Esophagus squamous epithelium (tissue), 5 donors: ENCODE data around the gene SHLD1. TPM values are rescaled to one million over a fixed set of nuclear protein-coding genes. Genes with fewer than 3 reads are reported as not detected.

ENCODE experiments used
- DNase-seq: peaks from one replicate; lab custom pipeline; 2025; lab: John Stamatoyannopoulos, UW
- H3K27ac ChIP-seq, 4 donors: fragments of 200-600 bp; sonication (generic); one replicate each; pipeline ENCODE4 v1.5.1; 2016 to 2019; ENCODE audit warnings: mild to moderate bottlenecking in 1 of 4
- H3K27me3 ChIP-seq, 4 donors: fragments of 200-600 bp; sonication (generic); 1 replicate in 3 of 4; 2 replicates in 1 of 4; pipeline versions ENCODE4 v1.5.1 to v1.6.0; 2017 to 2021; ENCODE audit warnings: antibody characterized with exemption in 1 of 4
- H3K36me3 ChIP-seq, 3 donors: fragments of 200-600 bp; sonication (generic); one replicate each; pipeline ENCODE4 v1.5.1; 2016 to 2019
- H3K4me1 ChIP-seq, 3 donors: fragments of 200-600 bp; sonication (generic); one replicate each; pipeline ENCODE4 v1.5.1; 2017 to 2019
- H3K4me3 ChIP-seq, 4 donors: fragments of 200-600 bp; sonication (generic); 1 replicate in 3 of 4; 2 replicates in 1 of 4; pipeline ENCODE4 v1.5.1; 2016 to 2019; ENCODE audit warnings: mild to moderate bottlenecking in 2 of 4, moderate library complexity in 1 of 4
- H3K9me3 ChIP-seq, 3 donors: fragments of 200-600 bp; sonication (generic); one replicate each; pipeline ENCODE4 v1.5.1; 2016 to 2019
- POLR2A ChIP-seq, 4 donors: fragments of 450-650 bp; IDR thresholded peaks; one replicate each; pipeline ENCODE4 v1.6.1; 2017; ENCODE audit warnings: antibody characterized with exemption in 4 of 4, mild to moderate bottlenecking in 4 of 4, moderate library complexity in 3 of 4
- WGBS, 2 donors: methylation state at CpG; one replicate each; pipeline ENCODE4 v1.1.5; 2018; 5-methylcytosine and 5-hydroxymethylcytosine counted together
- intact Hi-C: fragments of 100-400 bp; cut with DNase I; formaldehyde crosslinking; loops from one replicate; pipeline ENCODE4 v1.15.0; 2022
- total RNA-seq, 4 donors: library from RNA; depleted of rRNA; stranded (reverse); fragments of >200 nt; gene quantifications; one replicate each; pipeline ENCODE4 v1.1.0, GENCODE V29; 2016
- TF ChIP-seq, protein P1 (sequence below), 6 experiments: fragments of 450-650 bp in 4 of 6; fragments of 200-600 bp in 2 of 6; sonication (generic) in 2 of 6; IDR thresholded peaks; one replicate each; pipeline ENCODE4 v1.5.1; 2016 to 2019; ENCODE audit warnings: antibody characterized with exemption in 6 of 6, mild to moderate bottlenecking in 4 of 6, moderate library complexity in 4 of 6
- donor health status: DM: yes; HTN: yes; CAD: no.

The SHLD1 gene
- total RNA-seq, 4 donors from 2014 or later = 1.2 to 3.6 (median 2.0) TPM

DNA sequence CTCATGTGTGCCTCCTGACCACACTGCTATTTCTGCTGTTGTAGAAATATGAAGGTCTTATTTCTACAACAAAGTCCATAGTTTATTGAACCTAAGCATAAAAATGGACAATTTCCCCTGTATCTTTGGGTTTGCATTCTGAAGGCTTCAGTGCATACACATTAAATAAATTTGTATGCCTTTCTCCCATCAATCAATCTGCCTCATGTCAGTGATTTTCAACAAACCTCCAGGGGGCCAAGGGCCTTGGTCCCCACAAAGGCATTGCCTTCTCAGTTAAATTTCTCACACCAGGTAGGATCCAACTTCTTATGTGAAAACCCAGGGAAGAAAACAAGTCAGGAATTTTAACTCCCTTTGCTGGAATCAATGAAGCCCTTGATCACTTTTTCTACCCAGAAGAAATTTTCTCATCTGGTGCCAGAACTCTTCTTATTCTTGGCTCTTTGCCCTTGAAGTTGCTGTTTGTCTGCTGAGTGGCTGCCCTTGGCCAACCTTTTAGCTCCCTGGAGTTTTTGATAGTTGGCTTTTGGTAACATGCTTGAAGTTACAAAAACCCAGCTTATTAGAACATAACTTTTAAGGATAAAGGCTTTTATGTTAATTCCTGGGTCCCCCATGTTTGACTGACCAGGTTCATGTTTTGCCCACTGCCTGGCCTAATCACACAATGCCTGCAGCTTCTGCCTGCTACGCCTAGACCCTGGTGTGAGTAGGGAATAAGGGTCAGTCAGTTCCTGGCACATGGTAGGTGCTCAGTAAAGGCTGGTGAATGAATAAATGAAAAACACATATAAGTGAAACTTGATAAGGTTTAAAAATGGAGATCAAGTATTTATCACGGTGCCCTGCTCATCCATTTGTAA, 37.0 kb downstream of the SHLD1 start:
- intact Hi-C loops = loop anchor here (5.0 kb wide), 2 partner anchors 220 to 255 kb away; no protein-coding TSS in a partner anchor
- TF ChIP-seq, protein P1, sequence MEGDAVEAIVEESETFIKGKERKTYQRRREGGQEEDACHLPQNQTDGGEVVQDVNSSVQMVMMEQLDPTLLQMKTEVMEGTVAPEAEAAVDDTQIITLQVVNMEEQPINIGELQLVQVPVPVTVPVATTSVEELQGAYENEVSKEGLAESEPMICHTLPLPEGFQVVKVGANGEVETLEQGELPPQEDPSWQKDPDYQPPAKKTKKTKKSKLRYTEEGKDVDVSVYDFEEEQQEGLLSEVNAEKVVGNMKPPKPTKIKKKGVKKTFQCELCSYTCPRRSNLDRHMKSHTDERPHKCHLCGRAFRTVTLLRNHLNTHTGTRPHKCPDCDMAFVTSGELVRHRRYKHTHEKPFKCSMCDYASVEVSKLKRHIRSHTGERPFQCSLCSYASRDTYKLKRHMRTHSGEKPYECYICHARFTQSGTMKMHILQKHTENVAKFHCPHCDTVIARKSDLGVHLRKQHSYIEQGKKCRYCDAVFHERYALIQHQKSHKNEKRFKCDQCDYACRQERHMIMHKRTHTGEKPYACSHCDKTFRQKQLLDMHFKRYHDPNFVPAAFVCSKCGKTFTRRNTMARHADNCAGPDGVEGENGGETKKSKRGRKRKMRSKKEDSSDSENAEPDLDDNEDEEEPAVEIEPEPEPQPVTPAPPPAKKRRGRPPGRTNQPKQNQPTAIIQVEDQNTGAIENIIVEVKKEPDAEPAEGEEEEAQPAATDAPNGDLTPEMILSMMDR (IDR thresholded peaks at IDR 0.05) = no peak
- TF ChIP-seq POLR2A (IDR thresholded peaks at IDR 0.05) = no peak
- Histone ChIP-seq H3K36me3 (peaks cover 0 to 10% (median 0%) of the 10 kb centered on the region in 3 donors), H3K4me3 (no peak overlapping the region), H3K9me3 (no peaks in the 10 kb centered on the region), H3K27ac (no peak overlapping the region), H3K27me3 (no peaks in the 10 kb centered on the region), H3K4me1 (peaks cover 0 to 43% (median 13%) of the 10 kb centered on the region in 3 donors)
- 89 to 90% methylated on average over 2 of the region's 2 CpGs for WGBS, 2 donors
- no peak for DNase-seq

GRCh38 chr20:5787796-5788165, 37.6 kb downstream of the SHLD1 start:
- no peaks in the 10 kb centered on the region for H3K27me3 ChIP-seq
- H3K9me3 ChIP-seq = no peaks in the 10 kb centered on the region
- no peak overlapping the region for H3K4me3 ChIP-seq
- peaks cover 0 to 10% (median 0%) of the 10 kb centered on the region in 3 donors for H3K36me3 ChIP-seq
- peaks cover 0 to 39% (median 13%) of the 10 kb centered on the region in 3 donors for H3K4me1 ChIP-seq
- no peak overlapping the region for H3K27ac ChIP-seq
- intact Hi-C loops = loop anchor here (5.0 kb wide), 2 partner anchors 220 to 255 kb away; no protein-coding TSS in a partner anchor
- TF ChIP-seq POLR2A (IDR thresholded peaks at IDR 0.05) = no peak
- TF ChIP-seq, protein P1 (IDR thresholded peaks at IDR 0.05) = no peak
- no peak for DNase-seq

- WGBS, 2 donors = 1 to 2% methylated on average over 3 of the region's 3 CpGs
- peak; percentile 40 for DNase-seq
- peaks cover 0 to 39% (median 13%) of the 10 kb centered on the region in 3 donors for H3K4me1 ChIP-seq
- no peak overlapping the region for H3K4me3 ChIP-seq
- H3K36me3 ChIP-seq = peaks cover 0 to 10% (median 0%) of the 10 kb centered on the region in 3 donors
- no peaks in the 10 kb centered on the region for H3K27me3 ChIP-seq
- TF ChIP-seq, protein P1 (IDR thresholded peaks at IDR 0.05) = peak; percentile 77 to 93 (median 92)
- no peak for TF ChIP-seq POLR2A (IDR thresholded peaks at IDR 0.05)
- intact Hi-C loops = loop anchor here (5.0 kb wide), 2 partner anchors 221 to 256 kb away; no protein-coding TSS in a partner anchor
- H3K9me3 ChIP-seq = no peaks in the 10 kb centered on the region
- H3K27ac ChIP-seq = no peak overlapping the region
Measured at GRCh38 chr20:5788385-5788895, 38.2 kb downstream of the SHLD1 start.

GRCh38 chr20:5789827-5790226, 39.6 kb downstream of the SHLD1 start:
- intact Hi-C loops = loop anchor here (5.0 kb wide), 2 partner anchors 223 to 258 kb away; no protein-coding TSS in a partner anchor
- Histone ChIP-seq H3K36me3 (peaks cover 0 to 8% (median 0%) of the 10 kb centered on the region in 3 donors), H3K27me3 (no peaks in the 10 kb centered on the region), H3K27ac (no peak overlapping the region), H3K4me3 (no peak overlapping the region), H3K4me1 (peaks cover 0 to 30% (median 13%) of the 10 kb centered on the region in 3 donors), H3K9me3 (no peaks in the 10 kb centered on the region)
- WGBS, 2 donors = 65 to 71% methylated on average over 2 of the region's 2 CpGs
- no peak for DNase-seq
- TF ChIP-seq POLR2A (IDR thresholded peaks at IDR 0.05) = no peak
- TF ChIP-seq, protein P1 (IDR thresholded peaks at IDR 0.05) = no peak

DNA sequence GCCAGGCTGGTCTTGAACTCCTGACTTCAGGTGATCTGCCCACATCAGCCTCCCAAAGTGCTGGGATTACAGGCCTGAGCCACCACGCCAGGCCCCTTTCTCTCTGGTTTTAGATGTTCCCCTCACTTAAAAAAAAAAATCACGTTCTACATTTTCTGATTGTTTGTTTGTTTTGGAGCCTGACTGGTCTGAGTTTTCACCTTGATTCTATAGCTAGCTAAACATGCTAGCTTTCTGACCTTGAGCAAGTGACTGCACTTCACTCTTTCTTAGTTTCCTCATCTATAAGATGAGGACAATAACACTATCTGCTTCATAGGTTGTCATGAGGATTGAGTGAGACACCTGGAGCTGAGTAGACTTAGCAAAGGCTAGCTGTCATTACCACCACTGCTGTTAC, 43.7 kb downstream of the SHLD1 start:
- DNase-seq = no peak
- intact Hi-C loops = no loop called here

More for the DNA sequence above, 43.7 kb downstream of the SHLD1 start:
- Histone ChIP-seq H3K9me3 (no peaks in the 10 kb centered on the region), H3K27me3 (no peaks in the 10 kb centered on the region), H3K36me3 (peaks cover 0 to 5% (median 0%) of the 10 kb centered on the region in 3 donors), H3K4me1 (no peaks in the 10 kb centered on the region), H3K27ac (no peak overlapping the region), H3K4me3 (no peak overlapping the region)
- TF ChIP-seq POLR2A (IDR thresholded peaks at IDR 0.05) = no peak
- TF ChIP-seq, protein P1 (IDR thresholded peaks at IDR 0.05) = no peak
- 68 to 75% methylated on average over 2 of the region's 2 CpGs for WGBS, 2 donors
